HepG2 (cell line): ENCODE measurements around the gene ZBTB18. TPM values are rescaled to one million over a fixed set of nuclear protein-coding genes. Genes with fewer than 3 reads are reported as not detected.

ENCODE experiments used
- ATAC-seq: fragments of 200-7000 bp; cut with Tn5 transposase; 3 replicates; pipeline ENCODE4 v1.9.1; 2020; ENCODE audit warnings: mild to moderate bottlenecking, moderate library complexity
- BruUV-seq: library from RNA; stranded (reverse); fragments of 400-500 nt; replicated peaks from 2 replicates; lab custom pipeline; 2021; lab: Mats Ljungman, UMichigan
- CTCF ChIA-PET: fragments of 300-600 bp; formaldehyde crosslinking; extraction: SDS; loops from one replicate; lab custom pipeline; 2021; ENCODE audit warnings: low total read pairs, inconsistent platforms, low intra/inter-chr PET ratio; lab: Yijun Ruan, JAX
- POLR2A ChIA-PET: fragments of 350-600 bp; sonication (Branson Sonifier 250); formaldehyde crosslinking; loops from one replicate; lab custom pipeline; 2020; ENCODE audit warnings: antibody characterized with exemption, inconsistent platforms; lab: Yijun Ruan, JAX
- DNase-seq: peaks from one replicate; pipeline ENCODE4 v3.0.0-alpha.2; 2015; ENCODE audit warnings: low spot score
- FAIRE-seq: peaks from 3 replicates; lab custom pipeline; 2011; peaks lifted over from hg19 to GRCh38; lab: Jason Lieb, UNC
- H2AFZ ChIP-seq: one replicate; pipeline ENCODE4 v1.6.1; 2011; ENCODE audit warnings: low read length, inconsistent platforms
- H3K27ac ChIP-seq: fragments of 300-600 bp; 3 replicates; pipeline ENCODE4 v1.8.0; 2011; ENCODE audit warnings: mixed run types, mild to moderate bottlenecking, mixed read lengths, low read length, inconsistent platforms; ENCODE audit not compliant: insufficient read depth; ENCODE audit errors: extremely low read length
- H3K27me3 ChIP-seq, 2 experiments: fragments of 200-600 bp in 1 of 2; 2 replicates in 1 of 2; 3 replicates in 1 of 2; pipeline versions ENCODE4 v1.6.0 to v1.8.0; 2011; ENCODE audit warnings: low read length in 2 of 2, mild to moderate bottlenecking in 2 of 2, moderate library complexity in 2 of 2, inconsistent platforms in 1 of 2; ENCODE audit not compliant: insufficient read depth in 2 of 2, control insufficient read depth in 1 of 2
- H3K36me3 ChIP-seq, 2 experiments: fragments of 200-600 bp in 1 of 2; replicated peaks in 1 of 2; 2 replicates in 1 of 2; 3 replicates in 1 of 2; pipeline versions ENCODE4 v1.5.1 to v1.8.0; 2011; ENCODE audit warnings: low read length in 2 of 2, inconsistent platforms in 1 of 2; ENCODE audit not compliant: insufficient read depth in 2 of 2, control insufficient read depth in 1 of 2
- H3K4me1 ChIP-seq: 2 replicates; pipeline ENCODE4 v1.5.1; 2012; ENCODE audit warnings: low read length, inconsistent platforms; ENCODE audit not compliant: insufficient read depth
- H3K4me2 ChIP-seq: 2 replicates; pipeline ENCODE4 v1.6.0; 2011; ENCODE audit warnings: low read depth, low read length, inconsistent platforms
- H3K4me3 ChIP-seq, 3 experiments: fragments of 200-600 bp in 1 of 3; sonication (generic), shearing (Covaris generic) in 1 of 3; replicated peaks in 1 of 3; 2 replicates each; pipeline ENCODE4 v1.5.1; 2011 to 2016; ENCODE audit warnings: low read length in 3 of 3, inconsistent platforms in 2 of 3, low read depth in 2 of 3, mild to moderate bottlenecking in 2 of 3, control low read depth in 1 of 3, mixed read lengths in 1 of 3; ENCODE audit not compliant: insufficient read depth in 1 of 3
- H3K79me2 ChIP-seq: one replicate; pipeline ENCODE4 v1.6.1; 2011; ENCODE audit warnings: low read length, inconsistent platforms; ENCODE audit not compliant: insufficient read depth
- H3K9ac ChIP-seq: 2 replicates; pipeline ENCODE4 v1.6.0; 2011; ENCODE audit warnings: mild to moderate bottlenecking, low read depth, low read length, inconsistent platforms; ENCODE audit not compliant: insufficient read depth
- H3K9me3 ChIP-seq: 2 replicates; pipeline ENCODE4 v1.5.1; 2012; ENCODE audit warnings: mild to moderate bottlenecking, low read length
- H4K20me1 ChIP-seq: 2 replicates; pipeline ENCODE4 v1.6.0; 2011; ENCODE audit warnings: inconsistent platforms, mild to moderate bottlenecking, low read length, moderate library complexity; ENCODE audit not compliant: insufficient read depth
- HMGA1 ChIP-seq: sonication (generic); formaldehyde crosslinking; conservative IDR thresholded peaks from 2 replicates; pipeline ENCODE4 v1.4.0; 2020; ENCODE audit warnings: missing genetic modification reagents
- MXD4 ChIP-seq: IDR thresholded peaks from 2 replicates; pipeline ENCODE4 v1.6.1; 2016; ENCODE audit warnings: mild to moderate bottlenecking, missing biosample characterization, missing genetic modification reagents
- NR2F2 ChIP-seq: IDR thresholded peaks from 2 replicates; pipeline ENCODE4 v1.6.1; 2012; ENCODE audit warnings: low read depth, inconsistent platforms, borderline replicate concordance
- RAD51 ChIP-seq: fragments of 450-650 bp; IDR thresholded peaks from 2 replicates; pipeline ENCODE4 v1.6.1; 2016; ENCODE audit warnings: borderline replicate concordance
- TCF12 ChIP-seq, 2 experiments: fragments of 450-650 bp in 1 of 2; sonication (generic) in 1 of 2; formaldehyde crosslinking in 1 of 2; IDR thresholded peaks; 2 replicates each; pipeline versions ENCODE4 v1.6.1 to v1.8.0; 2017 to 2022; ENCODE audit warnings: antibody characterized with exemption in 1 of 2, mild to moderate bottlenecking in 1 of 2, missing genetic modification reagents in 1 of 2, moderate library complexity in 1 of 2
- ZBTB1 ChIP-seq: sonication (generic); formaldehyde crosslinking; IDR thresholded peaks from 2 replicates; pipeline ENCODE4 v1.4.0; 2020; ENCODE audit warnings: missing genetic modification reagents, borderline replicate concordance
- ZNF317 ChIP-seq: sonication (generic); formaldehyde crosslinking; IDR thresholded peaks from 2 replicates; pipeline ENCODE4 v1.5.0; 2020; ENCODE audit warnings: mild to moderate bottlenecking, missing genetic modification reagents
- ZNF672 ChIP-seq: sonication (generic); formaldehyde crosslinking; IDR thresholded peaks from 2 replicates; pipeline ENCODE4 v1.8.1; 2022; ENCODE audit warnings: missing genetic modification reagents
- WGBS: methylation state at CpG from one replicate; pipeline ENCODE4 v1.1.6; 2017; ENCODE audit warnings: low lambda C conversion rate; 5-methylcytosine and 5-hydroxymethylcytosine counted together
- in situ Hi-C: cut with HindIII; loops from 2 replicates; pipeline ENCODE4 v1.10.0; 2017; ENCODE audit warnings: low pct_unique_long_range_greater_than_20kb; ENCODE audit not compliant: extremely low pct_ligation_motif_present
- intact Hi-C: fragments of 100-400 bp; cut with micrococcal nuclease; formaldehyde crosslinking; loops from one replicate; pipeline ENCODE4 v1.10.0; 2022; ENCODE audit not compliant: unreplicated experiment
- polyA plus RNA-seq, 8 experiments: library from polyadenylated mRNA; depleted of rRNA in 3 of 8; stranded (reverse) in 7 of 8; unstranded in 1 of 8; fragments of >200 nt; fragmentation: Illumina TruSeq in 4 of 8; extraction: Trizol in 4 of 8; gene quantifications; 2 replicates each; pipeline versions ENCODE4 v1.2.1 to v1.2.3, GENCODE V29; 2011 to 2016; ENCODE audit warnings: low read depth in 4 of 8, missing spikeins in 1 of 8, mixed read lengths in 1 of 8; ENCODE audit not compliant: insufficient read depth in 1 of 8
- total RNA-seq, 5 experiments: library from RNA; depleted of rRNA; stranded (reverse); fragments of >200 nt; fragmentation: Illumina TruSeq; extraction: Trizol; gene quantifications; 2 replicates each; pipeline ENCODE4 v1.2.3, GENCODE V29; 2016; ENCODE audit warnings: low read depth in 1 of 5
- TF ChIP-seq, protein P1 (sequence below): sonication (generic); formaldehyde crosslinking; IDR thresholded peaks from 2 replicates; pipeline ENCODE4 v1.5.1; 2020; ENCODE audit warnings: mild to moderate bottlenecking, missing genetic modification reagents

The ZBTB18 gene
- total and polyA plus RNA-seq, 2 of the 13 experiments (the other 11 are each of a cell fraction or from before 2014, with no cell fraction given): 3.1 to 4.3 TPM

DNA sequence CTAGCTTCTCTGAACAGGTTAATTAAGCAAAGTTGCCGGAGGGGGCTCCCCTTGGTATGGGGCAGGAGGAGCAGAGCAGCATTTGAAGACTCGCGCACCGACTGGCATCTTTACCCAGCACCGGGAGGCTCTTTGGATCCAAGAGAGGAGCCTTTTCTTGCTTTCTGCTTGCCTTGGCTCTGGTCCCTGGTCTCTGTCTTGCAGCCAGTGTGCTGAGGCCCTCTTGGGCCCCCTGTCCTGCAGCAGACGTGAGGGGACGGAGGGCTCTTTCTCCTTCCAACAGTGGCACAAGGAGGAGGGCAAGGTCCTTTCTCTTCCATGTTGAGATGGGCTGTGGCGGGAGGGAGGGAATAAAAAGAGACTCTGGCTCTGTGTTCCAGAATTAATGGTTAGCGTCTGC is 45.6 kb downstream of the ZBTB18 start (continued):
- TF ChIP-seq MXD4 (CRISPR knock-in tag): no peak
- TF ChIP-seq, protein P1, sequence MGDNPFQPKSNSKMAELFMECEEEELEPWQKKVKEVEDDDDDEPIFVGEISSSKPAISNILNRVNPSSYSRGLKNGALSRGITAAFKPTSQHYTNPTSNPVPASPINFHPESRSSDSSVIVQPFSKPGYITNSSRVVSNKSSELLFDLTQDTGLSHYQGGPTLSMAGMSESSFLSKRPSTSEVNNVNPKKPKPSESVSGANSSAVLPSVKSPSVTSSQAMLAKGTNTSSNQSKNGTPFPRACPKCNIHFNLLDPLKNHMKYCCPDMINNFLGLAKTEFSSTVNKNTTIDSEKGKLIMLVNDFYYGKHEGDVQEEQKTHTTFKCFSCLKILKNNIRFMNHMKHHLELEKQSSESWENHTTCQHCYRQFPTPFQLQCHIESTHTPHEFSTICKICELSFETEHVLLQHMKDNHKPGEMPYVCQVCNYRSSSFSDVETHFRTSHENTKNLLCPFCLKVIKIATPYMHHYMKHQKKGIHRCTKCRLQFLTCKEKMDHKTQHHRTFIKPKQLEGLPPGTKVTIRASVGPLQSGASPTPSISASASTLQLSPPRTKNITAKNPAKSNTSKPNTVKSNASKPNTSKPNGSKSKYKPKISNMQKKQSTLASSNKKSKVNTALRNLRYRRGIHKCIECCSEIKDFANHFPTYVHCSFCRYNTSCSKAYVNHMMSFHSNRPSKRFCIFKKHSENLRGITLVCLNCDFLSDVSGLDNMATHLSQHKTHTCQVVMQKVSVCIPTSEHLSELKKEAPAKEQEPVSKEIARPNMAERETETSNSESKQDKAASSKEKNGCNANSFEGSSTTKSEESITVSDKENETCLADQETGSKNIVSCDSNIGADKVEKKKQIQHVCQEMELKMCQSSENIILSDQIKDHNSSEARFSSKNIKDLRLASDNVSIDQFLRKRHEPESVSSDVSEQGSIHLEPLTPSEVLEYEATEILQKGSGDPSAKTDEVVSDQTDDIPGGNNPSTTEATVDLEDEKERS (CRISPR knock-in tag): no peak
- no peak for TF ChIP-seq NR2F2
- no peak for TF ChIP-seq HMGA1
- TF ChIP-seq TCF12 (IDR thresholded peaks at IDR 0.05): no peak
- no peak for TF ChIP-seq TCF12 (CRISPR knock-in tag; IDR thresholded peaks at IDR 0.05)

DNA sequence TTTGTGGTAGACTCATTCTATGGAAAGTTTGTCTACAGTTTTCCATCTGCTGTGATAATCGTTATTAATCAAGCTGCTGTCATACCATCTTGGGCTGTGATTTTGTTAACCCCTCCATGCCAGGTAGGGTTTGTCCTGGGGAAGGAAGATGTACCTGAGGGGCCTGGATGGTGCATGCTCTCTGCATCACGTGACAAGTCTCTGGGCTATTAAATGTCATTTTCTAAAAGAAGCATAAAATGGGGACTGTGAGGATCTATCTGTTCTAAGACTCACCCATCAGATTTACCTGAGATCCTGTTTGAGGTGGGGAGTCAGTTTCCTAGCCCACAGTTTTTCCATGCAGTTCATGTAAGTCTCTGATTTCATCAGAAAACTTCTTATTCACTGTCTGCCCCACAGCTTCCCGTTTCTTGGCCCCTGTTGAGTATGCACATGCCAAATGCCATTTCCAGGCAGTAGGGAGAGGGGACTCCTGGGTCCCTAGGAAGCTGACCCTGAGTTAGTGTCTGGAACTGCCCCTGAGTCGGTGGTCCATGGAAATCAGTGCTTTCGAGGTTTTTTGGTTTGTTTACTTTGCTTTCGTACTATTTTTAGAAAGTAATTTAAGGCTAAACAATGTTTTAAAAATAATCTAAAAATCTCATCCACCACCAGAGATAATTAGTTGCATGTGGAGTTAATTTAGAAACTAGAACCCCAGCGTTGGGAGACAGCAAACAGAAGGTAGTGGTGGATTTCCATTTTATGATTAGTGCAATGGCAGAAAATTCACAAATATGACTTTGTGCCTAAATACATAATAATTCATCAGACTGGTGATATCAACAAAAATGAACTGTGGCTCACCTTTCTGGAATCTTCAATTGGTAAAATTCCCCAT is 46.7 kb downstream of the ZBTB18 start:
- Histone ChIP-seq H3K4me3 (no peak overlapping the region), H3K27me3 (peaks cover 0 to 6% of the 10 kb centered on the region in 2 experiments; a peak in 2 of 5 replicates), H3K4me2 (no peak overlapping the region)
- intact Hi-C loops: no loop called here
- ATAC-seq: no peak
- POLR2A ChIA-PET: no interaction called here
- TF ChIP-seq RAD51: peak; percentile 41; the same call in 1 of the 2 replicates
- TF ChIP-seq ZNF317 (CRISPR knock-in tag): no peak
- TF ChIP-seq ZBTB1 (CRISPR knock-in tag): no peak
- no peak for TF ChIP-seq ZNF672 (CRISPR knock-in tag)
- TF ChIP-seq, all 625 proteins: peak for 1
- Histone ChIP-seq H3K79me2 (no peaks in the 10 kb centered on the region), H3K9ac (no peak overlapping the region), H4K20me1 (no peaks in the 10 kb centered on the region), H2AFZ (no peak overlapping the region), H3K27ac (no peak overlapping the region), H3K9me3 (no peaks in the 10 kb centered on the region), H3K4me1 (no peaks in the 10 kb centered on the region), H3K36me3 (no peaks in the 10 kb centered on the region)
- CTCF ChIA-PET: no interaction called here
- WGBS: 31% methylated on average over 7 of the region's 7 CpGs
- in situ Hi-C loops: no loop called here
- DNase-seq (no peak), FAIRE-seq (no peak)
- no TSS peak for BruUV-seq
